Astrocyte of the cerebellum (primary cell): ENCODE data around the gene XAGE3.
"Not testable (repeated sequence)": the region's sequence is repeated elsewhere in the genome, so short reads cannot be mapped to it uniquely, and the experiment has no call there.

Experiments
- DNase-seq: peaks from one replicate; pipeline ENCODE4 v3.0.0-alpha.2; 2011; ENCODE audit warnings: low read depth
- H3K4me3 ChIP-seq: 2 replicates; pipeline ENCODE4 v1.5.1; 2011; ENCODE audit warnings: mild to moderate bottlenecking, low read depth, low read length, moderate library complexity
- in situ Hi-C: cut with HindIII; loops from 2 replicates; pipeline ENCODE4 v1.10.0; 2017; ENCODE audit warnings: low sequenced_read_pairs
- TF ChIP-seq, protein P1 (sequence below): IDR thresholded peaks from 2 replicates; pipeline ENCODE4 v1.5.1; 2012; ENCODE audit warnings: low read length, low read depth, moderate library complexity, mild to moderate bottlenecking; ENCODE audit errors: missing control alignments

XAGE3 gene, protein sequence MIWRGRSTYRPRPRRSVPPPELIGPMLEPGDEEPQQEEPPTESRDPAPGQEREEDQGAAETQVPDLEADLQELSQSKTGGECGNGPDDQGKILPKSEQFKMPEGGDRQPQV

DNA sequence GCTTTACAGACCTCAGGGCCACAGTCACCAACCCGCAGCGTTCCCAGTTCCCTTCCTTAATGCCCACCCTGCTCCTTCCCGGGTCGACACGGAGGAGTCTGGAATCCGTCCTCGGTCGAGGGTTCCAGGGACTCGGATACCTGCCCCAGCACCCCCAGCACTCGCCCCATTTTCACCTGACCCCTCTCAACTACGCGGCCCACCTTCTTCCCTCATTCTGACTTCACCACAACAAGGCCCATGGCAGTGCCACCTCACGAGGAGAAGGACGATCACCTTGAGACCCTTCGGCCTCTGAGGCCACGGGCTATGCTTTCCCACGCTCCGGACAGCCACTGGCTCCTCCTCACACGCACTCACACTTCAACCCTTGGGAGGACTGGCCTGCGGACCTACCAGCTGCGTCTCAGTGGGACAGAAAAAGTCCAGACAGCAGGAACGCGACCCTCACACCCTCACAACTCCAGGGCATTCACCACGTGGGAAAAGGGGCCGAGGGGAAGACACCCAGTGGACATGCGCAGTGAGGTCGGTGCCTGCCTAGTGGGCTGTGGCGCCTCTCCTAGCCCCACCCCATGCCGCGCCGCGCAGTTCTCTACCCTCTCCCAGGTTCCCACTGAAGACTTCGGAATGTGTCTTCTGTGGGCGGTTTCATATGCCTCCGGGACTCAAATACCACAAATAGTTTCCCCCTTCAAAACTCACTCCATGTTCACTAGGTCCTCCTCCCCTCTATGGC, at the start of gene XAGE3:
Gene XAGE3 (minus strand): TSS at position 474 of the 739 bp plus-strand sequence. CDS start 950 bp downstream, outside the sequence.
- TF ChIP-seq, protein P1, sequence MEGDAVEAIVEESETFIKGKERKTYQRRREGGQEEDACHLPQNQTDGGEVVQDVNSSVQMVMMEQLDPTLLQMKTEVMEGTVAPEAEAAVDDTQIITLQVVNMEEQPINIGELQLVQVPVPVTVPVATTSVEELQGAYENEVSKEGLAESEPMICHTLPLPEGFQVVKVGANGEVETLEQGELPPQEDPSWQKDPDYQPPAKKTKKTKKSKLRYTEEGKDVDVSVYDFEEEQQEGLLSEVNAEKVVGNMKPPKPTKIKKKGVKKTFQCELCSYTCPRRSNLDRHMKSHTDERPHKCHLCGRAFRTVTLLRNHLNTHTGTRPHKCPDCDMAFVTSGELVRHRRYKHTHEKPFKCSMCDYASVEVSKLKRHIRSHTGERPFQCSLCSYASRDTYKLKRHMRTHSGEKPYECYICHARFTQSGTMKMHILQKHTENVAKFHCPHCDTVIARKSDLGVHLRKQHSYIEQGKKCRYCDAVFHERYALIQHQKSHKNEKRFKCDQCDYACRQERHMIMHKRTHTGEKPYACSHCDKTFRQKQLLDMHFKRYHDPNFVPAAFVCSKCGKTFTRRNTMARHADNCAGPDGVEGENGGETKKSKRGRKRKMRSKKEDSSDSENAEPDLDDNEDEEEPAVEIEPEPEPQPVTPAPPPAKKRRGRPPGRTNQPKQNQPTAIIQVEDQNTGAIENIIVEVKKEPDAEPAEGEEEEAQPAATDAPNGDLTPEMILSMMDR = no peak
- DNase-seq = no peak
- in situ Hi-C loops = no loop called here
- H3K4me3 ChIP-seq = no peak within 1 kb of the TSS

DNA sequence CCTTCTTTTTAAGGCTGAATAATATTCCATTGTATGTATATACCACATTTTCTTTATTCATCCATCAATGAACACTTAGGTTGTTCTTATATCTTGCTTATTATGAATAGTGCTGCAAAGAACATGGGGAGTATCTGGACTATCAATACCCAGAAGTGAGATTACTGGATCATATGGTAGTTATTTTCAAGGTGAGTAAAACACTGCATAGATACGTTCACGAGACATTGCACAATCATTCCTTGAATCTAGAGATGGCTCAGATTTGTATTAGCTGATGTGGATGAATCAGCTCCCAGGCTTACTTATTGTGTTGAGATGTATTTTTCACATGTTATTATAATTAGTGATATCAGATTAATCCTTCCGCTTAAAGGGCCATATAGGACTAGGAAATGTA, 46.8 kb upstream of the XAGE3 start:
- in situ Hi-C loops, DNase-seq, H3K4me3 ChIP-seq: not testable (repeated sequence)

DNA sequence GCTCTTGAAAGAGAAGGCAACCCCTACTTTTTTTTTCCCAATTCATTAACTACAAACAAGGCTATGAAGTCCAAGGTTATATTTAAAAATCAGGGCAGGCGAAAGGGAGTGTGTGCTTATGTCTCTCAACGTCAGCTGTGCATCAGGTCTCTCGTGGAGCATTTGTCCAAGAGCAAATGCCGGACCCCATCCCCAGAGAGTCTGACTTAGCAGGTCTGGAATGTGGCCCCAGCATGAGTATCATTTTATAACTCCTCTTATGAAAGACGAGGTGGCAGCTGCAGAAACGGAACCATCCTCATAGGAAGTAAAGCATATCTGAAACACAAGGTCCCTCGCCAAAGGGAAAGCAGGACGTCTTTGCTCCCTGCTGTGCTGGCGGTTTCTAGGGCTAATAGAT, 45.8 kb upstream of the XAGE3 start:
- DNase-seq, H3K4me3 ChIP-seq, in situ Hi-C loops: not testable (repeated sequence)

DNA sequence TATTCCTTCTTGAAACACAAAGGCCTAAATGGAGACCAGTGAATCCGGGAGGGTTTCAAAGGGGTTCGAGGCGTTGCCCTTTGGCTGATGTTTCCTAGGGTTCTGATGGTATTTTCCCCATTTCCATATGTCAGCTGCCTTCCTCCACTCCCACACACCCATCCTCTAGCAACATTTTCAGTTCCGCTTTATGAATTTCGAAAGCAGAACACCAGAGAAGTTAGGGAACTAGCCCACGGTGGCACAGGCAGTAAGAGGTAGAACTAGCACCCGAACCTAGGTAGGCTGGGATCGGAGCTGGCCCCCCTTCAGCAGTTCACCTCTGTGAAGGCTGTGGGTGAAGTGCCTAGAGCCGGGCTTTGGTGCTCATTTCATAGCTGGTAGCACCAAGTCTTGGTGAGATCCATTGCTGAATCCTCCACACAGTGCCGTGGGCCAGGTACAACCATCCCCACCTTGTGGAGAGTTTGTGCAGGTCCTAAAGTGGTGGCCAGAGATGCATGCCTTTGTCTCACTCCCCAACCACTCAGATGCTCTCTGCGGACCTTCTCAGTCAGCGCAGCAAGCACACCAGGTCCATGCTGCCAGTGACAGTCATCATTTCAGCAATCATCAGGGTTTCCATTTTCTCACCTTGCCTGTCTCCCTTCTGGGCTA, 41.6 kb upstream of the XAGE3 start:
- H3K4me3 ChIP-seq, in situ Hi-C loops, DNase-seq: not testable (repeated sequence)

DNA sequence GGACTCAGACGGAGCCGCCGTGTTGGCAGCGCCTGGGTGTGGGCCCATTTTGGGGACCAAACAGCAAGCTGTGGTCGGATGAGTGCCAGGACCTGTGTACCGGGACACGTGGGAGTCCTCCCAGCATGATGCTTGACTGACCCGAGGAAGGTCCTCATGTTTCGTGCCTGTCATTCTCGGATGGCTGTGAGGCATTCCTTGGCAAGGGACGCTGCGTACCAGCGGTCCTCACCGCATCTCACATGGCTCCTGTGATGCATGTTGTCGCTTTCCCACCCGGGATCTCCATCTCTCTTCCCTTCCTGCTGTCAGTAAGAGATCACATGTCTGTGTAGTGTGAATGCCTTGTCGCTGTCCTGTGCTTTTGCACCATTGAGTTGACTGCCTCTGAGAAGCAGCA, 40.0 kb upstream of the XAGE3 start:
- in situ Hi-C loops, DNase-seq, H3K4me3 ChIP-seq: not testable (repeated sequence)

DNA sequence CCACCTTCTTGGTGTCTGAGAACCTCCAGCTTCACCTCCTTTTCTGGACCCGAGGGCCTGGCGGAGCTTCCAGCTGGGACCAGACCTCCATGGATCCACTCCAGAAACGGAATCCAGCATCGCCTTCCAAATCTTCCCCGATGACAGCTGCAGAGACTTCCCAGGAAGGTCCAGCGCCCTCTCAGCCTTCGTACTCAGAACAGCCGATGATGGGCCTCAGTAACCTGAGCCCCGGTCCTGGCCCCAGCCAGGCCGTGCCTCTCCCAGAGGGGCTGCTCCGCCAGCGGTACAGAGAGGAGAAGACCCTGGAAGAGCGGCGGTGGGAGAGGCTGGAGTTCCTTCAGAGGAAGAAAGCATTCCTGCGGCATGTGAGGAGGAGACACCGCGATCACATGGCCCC, 39.3 kb upstream of the XAGE3 start:
- DNase-seq, in situ Hi-C loops, H3K4me3 ChIP-seq: not testable (repeated sequence)

DNA sequence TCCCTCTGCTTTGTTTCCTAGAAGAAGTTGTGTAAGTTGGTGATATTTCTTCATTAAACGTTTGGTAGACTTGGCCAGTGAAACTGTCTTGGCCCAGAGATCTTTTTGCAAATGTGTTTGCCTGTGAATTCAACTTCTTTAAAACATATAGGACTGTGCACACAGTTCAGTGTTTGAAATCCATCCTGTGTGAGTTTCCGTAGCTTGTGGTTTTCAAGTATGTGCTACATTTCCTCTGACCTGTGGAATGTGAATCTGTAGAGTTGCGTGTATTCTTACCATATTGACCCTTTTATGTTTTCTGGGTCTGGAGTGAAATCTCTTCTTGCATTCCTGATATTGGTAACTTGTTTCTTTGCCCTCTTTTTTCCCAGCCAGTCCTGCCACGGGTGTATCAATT, 38.2 kb upstream of the XAGE3 start:
- DNase-seq, in situ Hi-C loops, H3K4me3 ChIP-seq: not testable (repeated sequence)

DNA sequence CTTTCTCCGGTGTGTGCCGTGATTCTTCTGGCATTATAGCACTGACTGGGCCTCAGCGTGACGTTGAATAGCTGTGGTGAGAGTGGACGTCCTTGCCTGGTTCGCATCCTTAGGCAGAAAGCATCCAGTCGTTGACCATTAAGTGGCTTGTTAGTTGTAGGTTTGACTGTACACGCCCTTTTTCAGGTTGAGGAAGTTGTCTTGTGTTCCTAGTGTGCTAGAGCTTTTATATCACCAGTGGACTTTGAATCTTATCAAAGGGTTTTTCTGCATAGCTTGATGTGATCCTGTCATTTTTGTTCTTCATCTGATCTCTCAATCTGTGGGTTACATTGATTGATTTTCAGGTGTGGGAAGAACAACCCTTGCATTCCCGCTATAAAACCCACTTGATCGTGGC, 37.6 kb upstream of the XAGE3 start:
- H3K4me3 ChIP-seq, in situ Hi-C loops, DNase-seq: not testable (repeated sequence)

DNA sequence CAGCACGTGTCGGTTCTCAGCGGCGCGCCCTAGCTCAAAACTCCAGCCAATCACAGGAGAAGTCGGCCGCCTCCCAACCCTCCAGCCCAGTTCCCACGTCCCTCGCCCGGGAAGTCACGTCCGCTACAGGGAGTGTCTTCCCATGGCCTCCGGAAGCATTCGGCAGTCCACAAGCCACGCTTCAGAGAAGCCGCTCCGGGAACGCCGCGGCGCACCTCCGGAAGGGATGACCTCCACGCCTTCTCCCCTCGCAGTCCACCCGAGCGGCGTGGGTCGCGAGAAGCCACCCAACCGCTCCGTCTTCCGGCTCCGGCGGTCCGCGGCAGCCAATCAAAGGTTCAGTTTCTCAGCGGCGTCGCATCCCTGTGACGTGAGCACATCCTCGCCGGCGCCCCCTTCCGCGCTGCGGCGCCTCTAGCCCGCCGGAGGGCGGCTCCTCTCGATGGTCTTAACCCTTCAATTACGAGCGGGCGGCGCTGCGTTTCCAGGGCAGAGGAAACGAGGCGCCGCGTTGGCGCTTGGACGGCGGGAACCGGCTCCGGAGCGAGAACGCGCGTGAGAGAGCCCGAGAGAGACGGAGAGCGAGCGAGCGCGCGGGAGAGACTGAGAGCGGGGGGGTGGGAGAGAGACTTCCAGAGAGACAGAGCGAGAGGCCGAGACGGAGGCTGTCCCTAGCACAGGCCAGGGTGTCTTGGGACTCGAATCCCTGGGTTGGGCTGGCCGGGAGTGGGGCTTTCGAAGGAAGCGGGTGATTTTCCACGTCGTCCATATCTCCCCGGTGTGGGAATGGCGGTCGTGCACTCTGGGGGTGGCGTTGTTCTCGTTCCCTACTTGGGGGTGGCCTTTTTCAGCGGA, 29.2 kb upstream of the XAGE3 start, which contains the start of gene FAM156B:
Gene FAM156B (plus strand): TSS at position 476 of the 855 bp plus-strand sequence. CDS start 9,896 bp downstream, outside the sequence.
- in situ Hi-C loops, DNase-seq: not testable (repeated sequence)

DNA sequence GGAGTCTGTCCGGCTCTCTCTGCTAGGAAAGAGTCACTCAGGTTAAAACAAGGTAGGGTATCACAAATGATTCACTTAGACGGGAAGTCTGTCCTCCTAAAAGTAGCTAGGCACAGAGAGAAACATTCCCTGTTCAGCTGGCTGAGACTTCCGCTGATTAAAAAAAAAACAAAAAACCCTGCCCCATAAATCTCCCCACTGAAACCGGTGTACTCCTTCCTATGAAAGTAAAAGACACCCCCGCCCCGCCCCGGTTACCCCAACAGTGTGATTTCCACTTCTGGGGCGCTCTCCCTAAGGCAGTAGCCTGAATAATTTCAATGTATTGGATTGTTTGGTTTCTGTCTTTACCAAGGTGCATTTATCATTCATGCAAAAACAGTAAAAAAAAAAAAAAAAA, 28.6 kb upstream of the XAGE3 start:
- in situ Hi-C loops, H3K4me3 ChIP-seq, DNase-seq: not testable (repeated sequence)

More for the DNA sequence above, 29.2 kb upstream of the XAGE3 start, which contains the start of gene FAM156B:
- not testable (repeated sequence) for H3K4me3 ChIP-seq

DNA sequence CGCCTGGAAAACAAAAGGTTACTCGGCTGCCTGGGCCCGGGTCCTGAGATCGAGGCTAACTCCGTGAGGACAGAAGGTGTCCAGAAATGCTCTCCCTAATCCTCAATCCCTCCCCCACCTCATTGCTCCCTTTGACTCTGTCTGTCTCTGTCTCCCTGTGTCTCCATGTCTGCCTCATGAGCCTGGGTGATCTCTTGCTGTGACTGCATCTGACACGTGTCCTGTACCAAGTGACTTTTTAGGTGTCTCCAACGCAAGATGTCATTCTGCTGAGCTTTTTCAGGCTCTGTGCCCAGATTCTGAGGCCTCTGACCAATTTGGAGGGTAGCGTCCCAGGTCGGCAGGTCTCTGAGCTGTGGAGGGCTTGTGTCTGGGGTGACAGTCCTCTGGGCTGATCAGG, 20.2 kb upstream of the XAGE3 start:
- DNase-seq, H3K4me3 ChIP-seq, in situ Hi-C loops: not testable (repeated sequence)

DNA sequence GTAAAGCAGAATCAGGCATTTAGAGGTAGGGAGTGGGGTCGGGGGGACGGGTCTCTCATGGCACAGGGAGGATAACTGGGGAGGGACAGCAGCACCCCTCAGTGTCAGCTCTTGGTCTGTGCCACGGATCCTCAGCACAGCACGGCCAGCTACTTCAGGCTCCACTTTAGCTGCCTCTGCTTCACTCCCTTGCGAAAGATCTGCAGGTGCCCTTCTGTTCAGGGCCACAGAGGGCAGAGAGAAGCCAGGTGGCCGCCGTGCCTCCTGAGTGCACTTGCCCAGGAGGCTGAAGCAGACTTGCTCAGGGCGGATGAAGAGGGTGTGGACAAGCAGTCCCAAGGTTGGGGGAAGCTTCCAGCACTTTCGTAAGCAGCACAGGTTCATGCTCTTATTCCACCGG, 19.6 kb upstream of the XAGE3 start:
- in situ Hi-C loops, DNase-seq, H3K4me3 ChIP-seq: not testable (repeated sequence)

DNA sequence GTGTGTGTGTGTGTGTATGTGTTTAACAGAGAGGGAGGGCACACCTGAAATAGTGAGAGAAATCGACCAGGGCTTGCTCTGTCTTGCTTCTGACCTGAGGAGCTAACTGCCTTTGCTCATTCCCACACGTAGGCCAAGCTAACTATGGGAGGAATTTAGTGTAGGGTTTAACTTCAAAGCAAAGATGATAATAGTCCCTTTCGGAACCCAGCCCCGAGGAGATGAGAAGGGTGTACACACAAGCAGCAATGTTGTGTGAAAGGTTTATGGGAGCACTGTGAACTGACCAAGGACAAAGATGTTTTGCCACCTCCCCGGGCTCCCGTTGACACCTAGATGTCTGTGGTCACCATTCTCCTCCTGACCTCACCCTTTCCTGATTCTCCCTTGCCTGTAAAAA, 8.5 kb upstream of the XAGE3 start:
- in situ Hi-C loops, H3K4me3 ChIP-seq, DNase-seq: not testable (repeated sequence)

DNA sequence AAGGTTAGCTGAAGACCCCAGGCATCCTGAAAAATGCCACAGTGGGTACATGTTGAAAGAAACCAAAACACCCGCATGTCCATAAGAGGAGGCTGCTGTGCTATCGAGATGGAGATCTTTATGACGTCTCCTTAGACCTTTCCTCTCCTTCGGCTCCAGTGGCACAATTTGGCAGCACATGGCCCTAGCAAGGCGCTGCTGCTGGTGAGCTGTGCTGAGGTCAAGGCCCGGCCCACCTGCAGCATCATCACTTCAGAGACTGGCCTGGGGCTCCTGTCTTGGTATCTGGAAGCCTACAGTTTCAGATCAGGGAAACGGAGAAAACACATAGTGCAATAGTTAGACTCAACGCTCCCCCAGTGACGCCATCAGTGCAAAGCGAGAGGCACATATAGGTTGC, 7.6 kb upstream of the XAGE3 start:
- in situ Hi-C loops, DNase-seq: not testable (repeated sequence)

More for the DNA sequence above, 7.6 kb upstream of the XAGE3 start:
- H3K4me3 ChIP-seq = not testable (repeated sequence)
